Tibial nerve (tissue), 4 donors: ENCODE data around the gene SPATS2. TPM values are rescaled to one million over a fixed set of nuclear protein-coding genes. Genes with fewer than 3 reads are reported as not detected.
"Not testable (repeated sequence)": the region's sequence is repeated elsewhere in the genome, so short reads cannot be mapped to it uniquely, and the experiment has no call there.

ENCODE experiments used
- DNase-seq, 2 donors: peaks; one replicate each; pipeline ENCODE4 v3.0.0-alpha.2; 2019; ENCODE audit warnings: low spot score in 2 of 2
- H3K27ac ChIP-seq, 4 donors: fragments of 200-600 bp; sonication (generic) in 3 of 4; one replicate each; pipeline ENCODE4 v1.5.1; 2017 to 2019; ENCODE audit warnings: mild to moderate bottlenecking in 1 of 4
- H3K27me3 ChIP-seq, 2 donors: fragments of 200-600 bp; sonication (generic) in 1 of 2; one replicate each; pipeline versions ENCODE4 v1.5.1 to v1.6.0; 2017 to 2019
- H3K36me3 ChIP-seq, 3 donors: fragments of 200-600 bp; sonication (generic); one replicate each; pipeline ENCODE4 v1.5.1; 2018 to 2019
- H3K4me1 ChIP-seq, 4 donors: fragments of 200-600 bp; sonication (generic) in 3 of 4; one replicate each; pipeline ENCODE4 v1.5.1; 2017 to 2019
- H3K4me3 ChIP-seq, 4 donors: fragments of 200-600 bp; sonication (generic) in 3 of 4; one replicate each; pipeline ENCODE4 v1.5.1; 2017 to 2019; ENCODE audit warnings: mild to moderate bottlenecking in 1 of 4, moderate library complexity in 1 of 4
- H3K9me3 ChIP-seq, 4 donors: fragments of 200-600 bp; sonication (generic) in 3 of 4; one replicate each; pipeline ENCODE4 v1.5.1; 2017 to 2019
- CTCF ChIP-seq, 5 experiments: fragments of 200-600 bp in 3 of 5; fragments of 450-650 bp in 2 of 5; sonication (generic) in 3 of 5; IDR thresholded peaks; one replicate each; pipeline ENCODE4 v1.5.1; 2016 to 2019; ENCODE audit warnings: antibody characterized with exemption in 5 of 5, mild to moderate bottlenecking in 3 of 5, moderate library complexity in 2 of 5
- EP300 ChIP-seq, 2 donors: sonication (generic); formaldehyde crosslinking; IDR thresholded peaks; one replicate each; pipeline ENCODE4 v1.6.1; 2017; ENCODE audit warnings: antibody characterized with exemption in 2 of 2, mild to moderate bottlenecking in 1 of 2
- POLR2A ChIP-seq, 2 donors: fragments of 450-650 bp; IDR thresholded peaks; one replicate each; pipeline ENCODE4 v1.6.1; 2017; ENCODE audit warnings: antibody characterized with exemption in 2 of 2, mild to moderate bottlenecking in 2 of 2, moderate library complexity in 2 of 2
- WGBS, 2 donors: methylation state at CpG; one replicate each; pipeline ENCODE4 v1.1.5; 2018; 5-methylcytosine and 5-hydroxymethylcytosine counted together
- total RNA-seq, 4 donors: library from RNA; depleted of rRNA; stranded (reverse); fragments of >200 nt; gene quantifications; one replicate each; pipeline ENCODE4 v1.1.0, GENCODE V29; 2016

Gene SPATS2
- total RNA-seq, 4 donors from 2014 or later = 5.9 to 14.7 (median 9.8) TPM

GRCh38 chr12:49432616-49433015 is 65.4 kb downstream of the SPATS2 start:
- H3K4me3 ChIP-seq = no peak overlapping the region
- H3K36me3 ChIP-seq = no peaks in the 10 kb centered on the region
- no peaks in the 10 kb centered on the region for H3K9me3 ChIP-seq
- DNase-seq = no peak
- 41 to 74% methylated on average over 2 of the region's 2 CpGs for WGBS, 2 donors
- H3K27ac ChIP-seq = no peak overlapping the region
- peaks cover 0 to 5% (median 0%) of the 10 kb centered on the region in 4 donors for H3K4me1 ChIP-seq
- no peaks in the 10 kb centered on the region for H3K27me3 ChIP-seq
- TF ChIP-seq EP300 (IDR thresholded peaks at IDR 0.05) (no peak), POLR2A (IDR thresholded peaks at IDR 0.05) (no peak), CTCF (IDR thresholded peaks at IDR 0.05) (no peak)

- 100% methylated on average over 1 to 7 of the region's 31 CpGs for WGBS, 2 donors
Measured at GRCh38 chr12:49436799-49437198, 69.5 kb downstream of the SPATS2 start.

GRCh38 chr12:49439042-49439441 is 71.8 kb downstream of the SPATS2 start:
- no peak for DNase-seq
- no peak overlapping the region for H3K4me3 ChIP-seq
- H3K4me1 ChIP-seq = no peaks in the 10 kb centered on the region
- no peaks in the 10 kb centered on the region for H3K27me3 ChIP-seq
- H3K9me3 ChIP-seq = no peaks in the 10 kb centered on the region
- no peak for TF ChIP-seq EP300 (IDR thresholded peaks at IDR 0.05)
- TF ChIP-seq CTCF (IDR thresholded peaks at IDR 0.05) = no peak
- 71 to 75% methylated on average over 1 of the region's 1 CpG for WGBS, 2 donors
- no peaks in the 10 kb centered on the region for H3K36me3 ChIP-seq
- H3K27ac ChIP-seq = no peak overlapping the region

More at GRCh38 chr12:49436799-49437198, 69.5 kb downstream of the SPATS2 start:
- not testable (repeated sequence) for H3K4me1 ChIP-seq, H3K27me3 ChIP-seq, DNase-seq, H3K27ac ChIP-seq, H3K4me3 ChIP-seq, H3K36me3 ChIP-seq, H3K9me3 ChIP-seq

- Histone ChIP-seq H3K9me3 (no peaks in the 10 kb centered on the region), H3K4me1 (no peaks in the 10 kb centered on the region), H3K36me3 (no peaks in the 10 kb centered on the region), H3K27ac (no peak overlapping the region), H3K4me3 (no peak overlapping the region), H3K27me3 (no peaks in the 10 kb centered on the region)
- WGBS, 2 donors = 78 to 93% methylated on average over 2 of the region's 2 CpGs
- TF ChIP-seq CTCF (IDR thresholded peaks at IDR 0.05) (no peak), POLR2A (IDR thresholded peaks at IDR 0.05) (no peak), EP300 (IDR thresholded peaks at IDR 0.05) (no peak)
- no peak for DNase-seq
Measured at GRCh38 chr12:49440035-49440434, 72.8 kb downstream of the SPATS2 start.

- H3K4me1 ChIP-seq = no peaks in the 10 kb centered on the region
- no peaks in the 10 kb centered on the region for H3K9me3 ChIP-seq
- TF ChIP-seq CTCF (IDR thresholded peaks at IDR 0.05) (no peak), POLR2A (IDR thresholded peaks at IDR 0.05) (no peak), EP300 (IDR thresholded peaks at IDR 0.05) (no peak)
- DNase-seq = no peak
- no peak overlapping the region for H3K27ac ChIP-seq
- H3K27me3 ChIP-seq = no peaks in the 10 kb centered on the region
- 54 to 67% methylated on average over 1 of the region's 1 CpG for WGBS, 2 donors
- no peak overlapping the region for H3K4me3 ChIP-seq
- H3K36me3 ChIP-seq = no peaks in the 10 kb centered on the region
Measured at GRCh38 chr12:49442915-49443314, 75.7 kb downstream of the SPATS2 start.

GRCh38 chr12:49446571-49446970 is 79.3 kb downstream of the SPATS2 start:
- DNase-seq = no peak
- Histone ChIP-seq H3K4me1 (no peaks in the 10 kb centered on the region), H3K36me3 (no peaks in the 10 kb centered on the region), H3K27ac (no peak overlapping the region), H3K9me3 (no peaks in the 10 kb centered on the region), H3K4me3 (no peak overlapping the region), H3K27me3 (no peaks in the 10 kb centered on the region)
- 94 to 97% methylated on average over 4 of the region's 4 CpGs for WGBS, 2 donors
- TF ChIP-seq EP300 (IDR thresholded peaks at IDR 0.05) = no peak
- TF ChIP-seq POLR2A (IDR thresholded peaks at IDR 0.05) = no peak
- TF ChIP-seq CTCF (IDR thresholded peaks at IDR 0.05) = no peak
